Measurements from ENCODE around the gene SLC9A9. TPM values are rescaled to one million over a fixed set of nuclear protein-coding genes. Genes with fewer than 3 reads are reported as not detected.

The SLC9A9 gene
- total and polyA plus RNA-seq, 8 donors, result 0.58 to 29.7 (median 14.0) TPM

GRCh38 chr3:143628971-143629370 lies 219.3 kb downstream of the SLC9A9 start:
- TF ChIP-seq POLR2A (IDR thresholded peaks at IDR 0.05) (no peak), POLR2AphosphoS5 (IDR thresholded peaks at IDR 0.05) (no peak), CTCF (IDR thresholded peaks at IDR 0.05) (no peak), EP300 (IDR thresholded peaks at IDR 0.05) (no peak)
- intact Hi-C loops (cut with DNase I; ENCODE audit: low total_unique reads), result no loop called here

GRCh38 chr3:143627336-143627735 lies 220.9 kb downstream of the SLC9A9 start:
- Histone ChIP-seq H3K27ac (no peak overlapping the region), H3K27me3 (no peaks in the 10 kb centered on the region), H3K4me3 (no peak overlapping the region), H3K36me3 (no peaks in the 10 kb centered on the region), H3K4me1 (no peaks in the 10 kb centered on the region), H3K9me3 (no peaks in the 10 kb centered on the region)
- WGBS, 5 donors, result 85 to 97% (median 88%) methylated on average over 5 of the region's 5 CpGs
- intact Hi-C loops (cut with DNase I; ENCODE audit: low total_unique reads), result no loop called here
- no peak for DNase-seq
- TF ChIP-seq POLR2AphosphoS5 (IDR thresholded peaks at IDR 0.05) (no peak), EP300 (IDR thresholded peaks at IDR 0.05) (no peak), POLR2A (IDR thresholded peaks at IDR 0.05) (no peak), CTCF (IDR thresholded peaks at IDR 0.05) (no peak)

More at GRCh38 chr3:143628971-143629370, 219.3 kb downstream of the SLC9A9 start:
- H3K27ac ChIP-seq, result no peak overlapping the region
- no peak overlapping the region for H3K4me3 ChIP-seq
- no peaks in the 10 kb centered on the region for H3K9me3 ChIP-seq
- no peaks in the 10 kb centered on the region for H3K27me3 ChIP-seq
- 63 to 76% (median 68%) methylated on average over 3 of the region's 3 CpGs for WGBS, 5 donors
- H3K4me1 ChIP-seq, result no peaks in the 10 kb centered on the region
- H3K36me3 ChIP-seq, result no peaks in the 10 kb centered on the region
- no peak for DNase-seq

GRCh38 chr3:143619231-143619630 lies 229.0 kb downstream of the SLC9A9 start:
- peaks cover 0 to 8% (median 0%) of the 10 kb centered on the region in 4 donors for H3K36me3 ChIP-seq
- no peak overlapping the region for H3K4me3 ChIP-seq
- peaks cover 0 to 9% (median 4%) of the 10 kb centered on the region in 4 donors for H3K9me3 ChIP-seq
- TF ChIP-seq CTCF (IDR thresholded peaks at IDR 0.05) (no peak), POLR2A (IDR thresholded peaks at IDR 0.05) (no peak), EP300 (IDR thresholded peaks at IDR 0.05) (no peak), POLR2AphosphoS5 (IDR thresholded peaks at IDR 0.05) (no peak)
- DNase-seq, result no peak
- H3K27me3 ChIP-seq, result no peaks in the 10 kb centered on the region
- WGBS, 5 donors, result 65 to 85% (median 74%) methylated on average over 4 of the region's 4 CpGs
- H3K27ac ChIP-seq, result no peak overlapping the region
- intact Hi-C loops (cut with DNase I; ENCODE audit: low total_unique reads), result no loop called here
- no peaks in the 10 kb centered on the region for H3K4me1 ChIP-seq

- WGBS, 5 donors, result 92 to 98% (median 93%) methylated on average over 2 of the region's 2 CpGs
- Histone ChIP-seq H3K36me3 (peaks cover 0 to 8% (median 0%) of the 10 kb centered on the region in 4 donors), H3K4me3 (no peak overlapping the region), H3K4me1 (no peaks in the 10 kb centered on the region), H3K9me3 (peaks cover 0 to 9% (median 4%) of the 10 kb centered on the region in 4 donors), H3K27me3 (no peaks in the 10 kb centered on the region), H3K27ac (no peak overlapping the region)
- intact Hi-C loops (cut with DNase I; ENCODE audit: low total_unique reads), result no loop called here
- no peak for TF ChIP-seq EP300 (IDR thresholded peaks at IDR 0.05)
- no peak for DNase-seq
Observed at GRCh38 chr3:143617050-143617449, 231.2 kb downstream of the SLC9A9 start.

- H3K27me3 ChIP-seq, result no peaks in the 10 kb centered on the region
- no peaks in the 10 kb centered on the region for H3K9me3 ChIP-seq
- no peaks in the 10 kb centered on the region for H3K4me1 ChIP-seq
- TF ChIP-seq POLR2AphosphoS5 (IDR thresholded peaks at IDR 0.05), result no peak
- intact Hi-C loops (cut with DNase I; ENCODE audit: low total_unique reads), result no loop called here
- peaks cover 0 to 2% (median 0%) of the 10 kb centered on the region in 4 donors for H3K36me3 ChIP-seq
- no peak for DNase-seq
- no peak overlapping the region for H3K4me3 ChIP-seq
- no peak overlapping the region for H3K27ac ChIP-seq
Observed at GRCh38 chr3:143613226-143613625, 235.0 kb downstream of the SLC9A9 start.
